Gastrocnemius medialis (tissue), 4 donors: ENCODE results near the gene KDM4C.

Experiments
- CTCF ChIP-seq, 5 experiments: fragments of 450-650 bp in 3 of 5; fragments of 200-600 bp in 2 of 5; sonication (generic) in 2 of 5; IDR thresholded peaks in 4 of 5; conservative IDR thresholded peaks in 1 of 5; 1 replicate in 4 of 5; 2 replicates in 1 of 5; pipeline ENCODE4 v1.5.1; 2016 to 2019; ENCODE audit warnings: antibody characterized with exemption in 5 of 5, mild to moderate bottlenecking in 3 of 5, moderate library complexity in 3 of 5
- POLR2A ChIP-seq, 2 donors: fragments of 450-650 bp; IDR thresholded peaks; one replicate each; pipeline ENCODE4 v1.6.1; 2017; ENCODE audit warnings: antibody characterized with exemption in 2 of 2, mild to moderate bottlenecking in 2 of 2, moderate library complexity in 2 of 2

DNA sequence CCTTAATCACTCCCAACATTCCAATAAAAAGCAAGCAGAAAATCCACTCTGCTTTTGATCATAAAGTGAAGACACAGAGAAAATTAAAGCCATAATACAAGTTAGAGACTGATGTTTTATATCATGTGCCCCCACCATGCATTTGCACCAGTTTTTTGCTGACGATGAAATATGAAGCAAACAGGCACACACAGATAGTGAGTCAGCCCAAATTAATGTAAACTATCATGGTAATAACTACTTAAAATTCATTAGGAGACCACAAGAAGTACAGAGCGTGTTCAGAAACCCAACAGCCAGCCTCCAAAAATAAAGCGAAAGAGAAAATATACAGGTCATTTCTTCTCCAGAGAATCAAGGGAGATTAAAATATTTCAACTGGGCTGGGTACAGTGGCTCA, 46.4 kb upstream of the KDM4C start:
- TF ChIP-seq CTCF (IDR thresholded peaks at IDR 0.05 in 4 of 5, conservative IDR thresholded peaks at IDR 0.05 in 1 of 5) (no peak), POLR2A (IDR thresholded peaks at IDR 0.05) (no peak)
